T-helper 1 cell treated with Interleukin-12 subunit alpha and Interleukin-12 subunit beta and Interleukin-4 antibody, amounts not matched to agents 30 ng/mL and 1 ng/mL, for 36 hours (primary cell): ENCODE measurements around the gene ZBTB33. TPM values are rescaled to one million over a fixed set of nuclear protein-coding genes. Genes with fewer than 3 reads are reported as not detected.

ENCODE experiments used
- intact Hi-C: fragments of 100-400 bp; cut with micrococcal nuclease; formaldehyde crosslinking; loops from one replicate; pipeline ENCODE4 v1.15.1; 2024
- total RNA-seq: library from RNA; stranded (reverse); gene quantifications from 2 replicates; pipeline ENCODE4 v1.2.3, GENCODE V29; 2022

Gene ZBTB33
- total RNA-seq, 1 donor from 2014 or later, result 13.6 TPM

DNA sequence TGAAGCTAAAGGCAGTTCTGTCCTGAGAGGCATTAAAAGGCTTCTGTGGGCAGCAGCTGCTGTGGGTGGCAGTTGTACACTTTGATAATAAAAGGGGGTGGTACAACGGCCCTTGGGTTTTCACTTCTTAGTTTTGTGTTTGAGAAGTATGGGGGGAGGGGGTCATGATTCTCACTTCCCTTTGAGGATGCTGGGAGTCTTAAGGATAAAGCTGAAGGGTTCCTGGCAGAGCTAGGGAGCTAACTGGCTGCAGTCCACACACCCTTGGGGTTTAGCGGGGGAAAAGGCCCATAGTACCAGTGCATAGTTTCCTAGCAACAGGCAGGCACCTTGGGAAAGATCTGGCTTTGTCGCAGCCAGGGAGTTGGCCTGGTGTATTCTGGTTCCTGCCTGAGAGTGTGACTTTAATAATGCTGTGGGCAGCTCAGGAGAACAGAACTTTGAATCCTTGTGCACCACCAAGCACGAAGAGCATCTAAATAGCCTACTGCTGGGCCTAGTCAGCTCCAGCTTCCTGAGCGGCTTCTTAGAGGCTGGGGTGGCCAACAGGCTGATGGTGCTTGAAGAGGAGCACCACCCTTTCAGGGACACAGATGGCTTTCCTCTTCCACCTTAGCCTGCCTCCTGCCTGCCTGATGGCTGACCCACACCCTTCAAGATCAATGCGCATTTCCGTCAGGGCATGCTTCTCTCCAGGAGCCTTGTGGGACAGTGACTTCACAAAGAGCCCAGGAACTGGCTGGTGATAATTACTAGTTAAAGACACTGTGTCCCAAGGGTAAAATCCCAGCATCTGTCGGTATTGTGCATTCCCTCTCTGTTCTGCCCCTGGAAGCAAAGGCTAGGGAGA, 12.5 kb downstream of the ZBTB33 start:
- intact Hi-C loops, result no loop called here

DNA sequence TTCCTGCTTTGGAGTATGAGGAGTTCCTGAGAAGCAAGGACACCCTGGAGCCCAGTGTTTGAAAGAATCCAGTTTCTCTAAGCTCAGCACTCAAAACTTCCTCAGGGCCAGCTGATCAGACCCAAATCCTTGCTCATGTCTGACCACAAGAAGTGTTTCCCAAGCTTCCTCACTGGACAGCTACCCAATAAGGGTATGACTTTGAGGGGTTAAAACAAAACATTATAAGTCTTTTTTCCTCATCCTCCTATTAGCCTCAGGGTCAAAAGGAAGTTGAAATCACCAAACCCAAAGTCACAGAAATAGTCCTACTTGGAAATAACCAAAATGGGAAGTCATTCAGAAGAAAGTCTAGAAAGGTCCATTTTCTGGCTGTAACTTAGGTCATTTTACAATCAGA, 13.7 kb downstream of the ZBTB33 start:
- intact Hi-C loops, result no loop called here

DNA sequence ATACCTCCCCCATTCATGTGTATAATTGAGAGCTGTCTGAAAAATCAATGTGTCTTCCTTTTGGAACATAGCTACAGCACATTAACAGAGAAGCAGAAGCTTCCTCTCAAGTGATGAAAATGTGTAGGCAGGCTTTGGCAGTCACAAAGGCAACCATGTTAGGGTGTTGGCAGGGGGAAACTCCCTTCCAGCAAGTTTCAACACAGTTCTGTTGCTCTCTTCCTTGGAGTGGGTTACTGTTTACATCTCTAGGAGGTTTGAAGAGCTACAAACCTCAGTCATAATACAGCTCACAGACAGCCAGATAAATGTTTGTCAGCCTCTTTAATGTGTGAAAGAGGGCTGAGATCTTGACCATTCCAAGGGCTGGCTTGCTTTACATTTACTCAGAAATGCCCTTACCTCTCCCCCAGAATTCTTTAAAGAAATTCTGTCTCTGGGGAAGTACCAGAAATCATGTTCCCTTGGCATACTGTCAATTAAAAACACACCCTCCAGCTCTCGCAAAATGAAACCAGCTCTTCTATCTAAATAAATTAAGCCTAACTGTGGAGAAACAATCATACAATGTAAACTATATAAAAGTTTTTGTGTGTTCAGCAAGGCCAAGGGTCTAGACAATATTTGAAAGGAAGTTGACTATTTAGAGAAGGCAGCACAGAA, 18.9 kb downstream of the ZBTB33 start:
- intact Hi-C loops, result loop anchor here (1.0 kb wide), 2 partner anchors 18 to 26 kb away; no protein-coding TSS in a partner anchor

DNA sequence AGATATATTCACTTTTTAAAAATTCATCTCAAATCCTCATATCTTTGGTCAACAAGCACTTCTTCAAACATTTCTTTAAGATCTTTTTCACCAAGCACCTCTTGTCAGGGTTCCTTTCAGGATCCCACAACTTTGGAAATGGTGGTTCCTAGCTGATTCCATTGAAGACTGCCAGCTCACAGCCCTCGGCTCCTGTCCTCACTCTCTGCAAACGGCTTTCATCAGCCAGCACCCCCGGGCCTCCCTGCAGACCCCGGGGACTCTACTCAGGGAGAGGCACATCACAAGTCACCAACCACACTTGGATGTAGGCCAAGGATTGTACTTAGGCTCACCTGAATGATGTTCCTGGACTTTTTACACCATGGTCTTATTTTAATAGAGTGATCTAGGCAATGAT, 20.0 kb downstream of the ZBTB33 start:
- intact Hi-C loops, result no loop called here

DNA sequence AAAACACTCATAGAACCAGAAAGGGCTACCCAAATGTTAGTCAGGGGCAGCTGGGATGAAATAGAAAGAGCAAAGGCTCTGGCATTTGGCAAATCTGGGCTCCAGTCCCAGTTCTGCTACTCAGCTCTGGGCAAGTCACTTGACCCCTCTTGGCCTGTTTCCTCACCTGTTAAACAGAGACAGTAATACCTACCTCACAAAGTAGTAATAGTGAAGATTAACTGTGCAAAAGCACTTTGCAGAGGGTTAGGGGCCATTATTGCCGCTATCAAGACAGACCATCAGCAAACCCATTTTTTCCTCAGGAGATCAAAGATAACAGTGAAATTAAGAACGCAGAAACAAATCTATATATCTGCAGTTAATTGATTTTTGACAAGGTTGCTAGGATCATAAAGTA, 20.6 kb downstream of the ZBTB33 start:
- intact Hi-C loops, result no loop called here

DNA sequence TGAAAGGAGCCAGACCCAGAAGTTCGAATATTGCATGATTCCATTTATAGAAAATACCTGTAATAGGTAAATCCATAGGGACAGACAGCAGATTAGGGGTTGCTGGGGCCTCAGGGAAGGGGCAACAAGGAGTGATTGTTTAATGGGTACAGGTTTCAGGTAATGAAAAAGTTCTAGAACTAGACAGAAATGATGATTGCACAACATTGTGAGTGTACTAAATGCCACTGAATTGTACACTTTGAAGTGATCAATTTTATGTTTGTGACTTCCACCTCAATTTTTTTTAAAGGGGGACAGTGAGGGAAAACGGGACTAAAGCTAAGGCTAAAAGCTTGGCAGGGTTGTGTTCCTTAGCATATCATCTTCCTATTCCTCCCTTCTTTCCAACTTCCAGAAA, 23.5 kb downstream of the ZBTB33 start:
- intact Hi-C loops, result no loop called here

DNA sequence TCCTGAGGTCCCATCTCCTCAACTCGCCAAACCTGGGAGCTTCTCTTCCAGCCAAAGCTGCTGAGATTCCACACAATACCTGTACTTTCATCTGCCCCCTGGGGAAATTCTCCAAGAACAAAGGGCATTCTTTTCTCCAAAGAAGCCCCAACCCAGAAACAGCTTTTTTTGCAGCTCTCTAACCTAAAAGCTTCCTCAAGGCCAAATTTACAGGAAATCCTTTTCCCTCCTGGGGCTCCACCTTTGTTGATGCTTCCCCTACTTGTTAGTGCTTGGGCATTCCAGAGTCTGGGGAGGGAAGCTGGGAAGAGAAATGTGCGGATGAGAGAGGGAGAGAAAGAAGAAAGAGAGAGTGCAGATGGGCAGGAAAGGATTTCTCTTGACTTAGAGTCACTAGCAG, 24.3 kb downstream of the ZBTB33 start:
- intact Hi-C loops, result no loop called here

DNA sequence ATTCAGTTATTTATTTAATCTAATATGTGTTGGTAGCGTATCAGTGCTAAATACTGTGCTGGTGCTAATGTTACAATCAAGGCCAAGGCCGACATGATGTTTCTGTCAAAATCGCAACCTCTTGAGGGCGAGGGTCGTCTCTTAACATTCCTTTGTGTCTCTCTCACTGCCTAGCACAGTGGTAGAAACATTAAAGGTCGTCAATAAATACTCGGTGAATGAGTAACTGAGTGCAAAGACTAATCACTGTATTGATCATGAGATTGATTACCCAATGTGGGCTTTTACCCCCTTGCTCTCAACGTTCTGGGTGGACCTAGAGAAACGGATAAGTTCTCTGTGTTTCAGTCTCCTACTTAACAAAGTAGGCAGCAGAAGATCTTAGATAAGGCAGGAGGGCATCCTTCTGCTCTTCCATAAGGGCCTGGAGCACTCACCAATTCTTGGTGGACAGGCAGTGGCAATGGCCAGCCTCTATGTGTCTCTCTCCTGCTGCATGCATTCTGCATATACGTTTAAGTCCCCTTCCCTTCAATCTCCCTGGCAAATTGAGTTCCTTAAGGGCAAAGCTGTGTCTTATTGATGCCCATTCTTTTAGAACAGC, 30.5 kb downstream of the ZBTB33 start:
- intact Hi-C loops, result no loop called here

DNA sequence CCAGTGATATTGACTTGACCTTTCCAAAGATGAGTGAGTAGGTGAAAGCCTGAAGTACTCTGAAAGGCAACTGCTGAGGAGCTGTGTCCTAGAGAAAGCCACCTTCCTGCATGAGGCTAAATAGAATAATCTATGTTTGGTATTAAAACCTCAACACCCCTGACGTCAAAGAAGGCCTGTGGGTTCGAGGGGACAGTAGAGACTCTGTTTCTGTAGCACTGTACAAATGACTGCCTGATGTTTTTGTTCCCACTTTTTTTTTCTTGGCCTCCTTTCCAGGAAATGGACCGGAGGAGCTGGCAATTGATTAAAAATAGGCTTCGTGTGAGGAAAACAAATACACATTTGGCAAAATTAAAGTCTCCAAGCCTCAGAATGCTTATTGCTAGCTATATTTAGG, 31.1 kb downstream of the ZBTB33 start:
- intact Hi-C loops, result no loop called here

DNA sequence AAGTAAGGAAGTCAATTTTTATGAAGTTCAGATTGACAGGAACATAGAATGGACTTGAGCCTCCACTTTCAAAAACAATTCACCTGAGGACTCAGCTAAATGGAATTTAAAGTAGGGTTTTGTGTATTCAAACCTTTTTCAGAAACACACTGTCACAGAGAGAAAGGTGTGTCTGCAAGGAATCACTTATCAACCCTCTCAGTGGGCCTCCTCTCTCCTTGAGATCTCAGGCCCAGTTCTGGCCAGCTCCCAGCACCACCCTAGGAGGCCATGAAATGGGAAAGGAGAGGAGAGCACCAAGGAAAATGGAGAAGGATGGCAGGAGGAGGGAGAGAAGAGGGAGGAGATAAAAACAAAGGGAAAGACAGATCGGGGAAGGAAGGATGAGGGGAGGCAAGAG, 32.1 kb downstream of the ZBTB33 start:
- intact Hi-C loops, result no loop called here

DNA sequence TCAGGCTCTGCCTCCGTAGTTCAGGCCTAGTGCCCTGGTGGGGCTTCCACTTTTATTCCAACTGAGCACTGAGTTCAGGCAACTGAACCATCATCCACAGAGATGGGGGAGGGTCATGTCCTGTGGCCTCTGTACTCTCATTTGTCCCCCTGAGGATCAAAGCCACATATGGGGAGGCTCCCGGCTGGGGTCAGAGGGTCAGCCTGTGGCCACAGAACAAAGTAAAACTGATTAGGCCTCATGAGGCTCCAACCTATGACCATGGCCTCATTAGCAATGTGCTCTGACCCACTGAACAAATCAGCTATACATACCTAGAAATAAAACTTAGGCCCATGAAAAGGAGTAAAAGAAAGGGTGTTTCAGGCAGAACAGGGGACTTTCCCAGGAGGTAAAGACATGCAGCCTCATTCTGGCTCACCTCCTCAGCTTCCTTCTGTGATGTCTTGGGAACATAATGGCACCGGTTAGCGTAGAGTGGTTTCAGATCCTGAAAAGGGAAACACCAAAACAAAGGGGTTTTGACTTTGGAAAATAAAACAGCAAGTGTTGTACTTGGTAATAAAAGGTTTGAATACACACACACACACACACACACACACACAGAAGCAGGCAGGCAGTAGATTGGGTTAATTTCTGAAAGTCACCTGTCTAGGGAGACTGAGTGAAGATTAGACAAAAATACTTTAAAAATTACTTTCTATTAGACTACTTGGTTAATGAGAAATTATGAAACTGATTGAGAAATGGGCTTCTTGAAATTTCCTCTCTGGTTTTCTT, 36.3 kb downstream of the ZBTB33 start:
- intact Hi-C loops, result no loop called here

DNA sequence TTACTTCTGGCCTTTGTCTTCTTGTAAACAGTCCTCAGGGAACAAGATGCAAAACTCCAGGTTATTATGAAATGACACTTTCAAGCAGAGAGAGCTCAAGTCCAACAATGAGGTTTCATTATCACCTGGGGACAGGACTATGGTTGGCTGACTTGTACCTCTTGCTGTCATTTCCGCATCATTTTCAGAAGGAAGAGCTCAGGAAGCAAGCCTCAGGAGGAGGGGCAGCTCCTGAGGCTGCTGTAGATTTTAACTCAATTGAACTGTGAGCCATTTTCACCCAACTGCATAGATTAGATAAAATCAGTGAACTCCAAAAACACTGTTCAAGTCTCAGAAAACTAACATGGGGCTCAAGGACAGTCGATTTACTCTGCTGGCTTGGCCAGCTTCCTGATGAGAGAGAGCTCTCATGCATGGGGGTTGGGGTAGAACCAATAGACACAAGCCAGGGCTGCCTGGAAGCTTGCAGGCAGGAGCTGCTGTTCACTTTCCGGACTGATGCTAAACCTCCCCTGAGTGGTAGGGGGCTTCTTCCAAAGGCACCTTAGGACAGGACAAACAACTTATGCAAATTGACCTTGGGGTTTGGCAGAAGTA, 37.0 kb downstream of the ZBTB33 start:
- intact Hi-C loops, result no loop called here

DNA sequence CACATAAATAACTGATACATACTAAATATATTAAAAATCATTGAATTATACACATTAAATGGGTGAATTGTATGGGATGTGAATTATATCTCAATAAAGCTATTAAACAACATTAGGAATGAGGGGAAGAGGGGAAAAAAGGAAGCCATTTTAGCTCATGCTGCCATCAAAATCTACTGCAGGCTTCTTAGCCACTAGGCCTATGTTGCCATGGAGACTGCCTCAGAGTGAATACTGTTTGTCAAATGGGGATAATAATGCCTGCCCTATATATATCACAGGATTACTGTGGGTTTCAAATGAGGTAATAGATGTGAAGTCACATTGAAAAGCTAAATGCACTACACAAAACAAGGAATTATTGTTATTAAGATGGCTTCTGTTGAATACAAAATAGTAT, 39.5 kb downstream of the ZBTB33 start:
- intact Hi-C loops, result no loop called here

DNA sequence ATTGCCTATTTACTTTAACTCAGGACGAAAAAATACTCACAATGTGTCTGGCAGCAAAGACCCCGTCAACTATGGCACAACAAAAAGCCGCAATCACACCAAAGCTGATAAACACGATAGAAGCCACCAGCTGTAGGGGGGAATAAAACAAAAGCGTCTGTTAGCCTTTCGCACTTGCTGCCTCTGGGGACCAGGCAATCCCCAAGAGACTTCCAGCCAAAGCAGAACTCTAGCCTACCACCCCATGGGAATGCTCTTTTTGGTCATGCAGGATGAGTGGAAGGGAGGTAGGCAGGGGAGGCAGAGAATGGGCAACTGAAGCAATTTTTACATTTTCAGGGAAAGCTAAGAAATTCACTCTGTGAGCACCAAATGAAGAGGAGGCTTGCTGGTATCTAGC, 40.6 kb downstream of the ZBTB33 start:
- intact Hi-C loops, result no loop called here

DNA sequence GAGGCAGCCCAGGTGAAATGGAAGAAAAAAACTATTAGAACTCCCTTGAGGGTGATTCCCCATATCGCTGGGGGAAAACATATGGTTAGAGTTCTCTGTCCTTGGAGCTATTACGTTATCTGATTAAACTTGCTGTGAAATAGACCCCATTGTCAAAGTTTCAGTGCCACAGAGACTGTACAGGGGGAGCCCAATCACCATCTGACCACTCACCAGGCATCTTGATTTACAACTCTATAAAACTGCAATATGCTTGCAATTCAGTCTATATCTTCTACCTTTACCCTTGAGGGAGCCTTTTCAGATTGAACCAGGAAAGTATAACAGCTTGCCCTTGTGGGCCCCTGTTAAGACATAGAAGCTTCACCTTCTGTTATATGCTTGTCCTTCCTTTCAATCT, 42.4 kb downstream of the ZBTB33 start:
- intact Hi-C loops, result no loop called here

DNA sequence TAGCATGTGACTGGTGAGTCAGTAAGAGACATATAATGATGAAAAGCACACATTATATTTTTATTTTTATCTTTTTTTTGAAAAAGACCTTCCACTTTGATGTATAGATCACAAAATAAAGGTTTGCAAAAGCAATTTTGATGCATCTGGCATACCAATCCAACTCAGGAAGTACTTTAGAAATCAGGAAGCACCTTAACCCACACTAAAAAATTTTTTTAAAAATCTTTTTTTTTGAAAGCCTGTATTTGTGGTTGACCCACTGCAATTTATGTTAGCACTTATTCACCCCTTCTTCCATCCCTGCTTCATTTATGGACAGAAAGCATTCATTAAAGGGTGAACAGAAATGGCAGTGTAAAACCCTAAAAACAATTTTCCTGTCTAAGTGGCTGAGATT, 44.0 kb downstream of the ZBTB33 start:
- intact Hi-C loops, result no loop called here

DNA sequence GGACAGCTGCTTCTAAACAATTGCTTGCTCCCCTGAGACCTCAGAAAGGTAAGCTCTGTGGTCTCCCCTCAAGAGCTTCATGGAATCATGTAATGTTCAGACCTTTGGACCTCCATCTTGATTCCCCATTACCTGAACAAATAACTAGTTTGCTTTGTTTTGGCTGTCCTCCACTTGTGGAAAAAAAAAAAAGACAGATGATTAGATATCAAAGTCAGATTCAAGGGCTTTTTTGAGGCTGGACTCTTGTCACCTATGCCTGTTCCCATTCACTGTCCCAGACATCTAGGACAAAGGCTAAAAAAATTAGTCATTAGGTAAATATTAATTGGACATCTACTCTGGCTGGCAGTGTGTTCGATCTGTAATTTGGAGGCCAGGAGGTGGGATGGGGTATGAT, 47.3 kb downstream of the ZBTB33 start:
- intact Hi-C loops, result no loop called here

DNA sequence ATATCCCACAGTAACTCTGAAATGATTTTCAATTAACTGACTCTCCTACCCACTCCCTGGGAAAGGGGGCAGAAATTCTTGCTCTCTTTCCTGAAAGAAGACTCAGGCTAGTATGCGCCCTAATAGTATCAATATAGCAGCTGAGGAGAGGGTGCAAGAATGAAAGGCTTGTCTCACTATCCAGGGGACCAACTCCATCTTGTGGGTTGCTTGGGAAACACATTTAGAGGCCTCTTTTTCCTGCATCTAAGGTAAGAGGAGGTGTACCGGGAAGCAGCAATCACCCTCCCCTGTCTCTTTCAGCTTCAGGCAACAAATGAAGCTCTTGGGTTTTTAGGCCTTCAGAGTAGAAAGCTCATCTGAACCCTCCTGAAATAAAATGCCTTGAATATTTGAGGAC, 49.3 kb downstream of the ZBTB33 start:
- intact Hi-C loops, result loop anchor here (10.0 kb wide), 1 partner anchor 355 kb away; the partner anchor contains the start of gene NKAP

DNA sequence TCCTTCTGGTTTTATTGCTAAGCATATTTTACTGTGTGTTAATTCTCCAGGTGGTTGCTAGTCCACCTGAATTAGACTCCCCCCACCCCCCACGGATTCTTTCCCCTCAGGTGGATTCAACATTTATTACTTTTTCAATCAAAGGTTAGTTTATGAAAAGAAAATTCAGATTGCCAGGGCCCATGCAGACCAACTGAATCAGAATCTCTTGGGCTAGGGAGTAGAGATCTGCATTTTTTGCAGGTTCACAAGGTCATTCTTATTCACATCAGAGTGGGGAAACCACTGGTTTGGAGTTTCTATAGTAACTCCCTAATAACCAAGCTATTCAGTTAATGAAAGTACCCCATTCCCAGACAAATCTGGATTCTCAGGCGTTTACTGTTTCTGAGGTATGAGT, 50.9 kb downstream of the ZBTB33 start:
- intact Hi-C loops, result loop anchor here (1.0 to 10.0 kb wide), 2 partner anchors 8 to 357 kb away; partner anchors contain the start of gene NKAP

DNA sequence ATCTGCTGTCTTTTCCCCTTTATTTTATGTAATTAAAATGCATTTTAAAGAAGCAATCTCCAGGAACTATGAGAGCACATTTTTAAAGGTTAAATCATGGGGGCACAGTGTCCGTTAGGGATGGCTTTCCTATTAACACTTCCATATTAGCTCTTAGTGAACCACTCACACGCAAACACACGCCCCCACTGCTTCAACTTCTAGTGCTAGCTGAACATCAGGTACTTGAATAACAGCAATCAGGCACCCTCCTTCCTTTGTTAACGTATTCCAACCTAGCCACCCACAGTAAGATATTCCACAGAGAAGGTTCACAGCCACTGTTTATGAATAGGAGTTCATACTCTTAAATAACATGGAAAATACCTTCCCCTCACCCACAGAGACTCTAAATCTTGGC, 51.3 kb downstream of the ZBTB33 start:
- intact Hi-C loops, result loop anchor here (1.0 to 10.0 kb wide), 2 partner anchors 7 to 357 kb away; partner anchors contain the start of gene NKAP

DNA sequence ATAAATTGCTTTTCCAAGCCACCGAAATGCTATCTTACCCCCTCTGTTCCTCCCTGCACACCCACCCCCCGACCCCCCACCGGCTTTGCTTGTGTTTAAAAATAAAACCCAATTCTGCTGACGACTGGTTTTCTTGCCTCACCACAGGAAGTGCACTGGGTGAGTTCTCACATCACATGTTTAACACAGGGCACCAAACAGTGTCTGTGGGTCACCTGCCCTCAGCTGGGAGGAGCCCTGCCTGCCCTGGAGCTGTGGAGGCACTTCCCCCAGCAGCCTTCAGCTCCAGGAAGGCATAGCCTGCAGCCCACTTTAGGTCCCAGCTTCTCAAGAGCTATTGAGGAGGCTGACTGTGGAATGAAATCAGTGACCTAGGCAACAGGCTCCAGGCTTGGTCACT, 51.8 kb downstream of the ZBTB33 start:
- intact Hi-C loops, result loop anchor here (10.0 kb wide), 1 partner anchor 358 kb away; the partner anchor contains the start of gene NKAP
